ENCODE results near the gene SETD1B.

- TF ChIP-seq POLR2A (IDR thresholded peaks at IDR 0.05) = no peak
- no peak for TF ChIP-seq CTCF (IDR thresholded peaks at IDR 0.05)
These were observed 34.3 kb downstream of the SETD1B start for GRCh38 chr12:121838126-121838525.

Measured in uterus (tissue), 2 donors.